Left lung (tissue), 14 donors: ENCODE measurements around the gene SERINC1. TPM values are rescaled to one million over a fixed set of nuclear protein-coding genes. Genes with fewer than 3 reads are reported as not detected.
"Not testable (repeated sequence)": the region's sequence is repeated elsewhere in the genome, so short reads cannot be mapped to it uniquely, and the experiment has no call there.

Source experiments
- ATAC-seq: fragments of 200-7000 bp; cut with Tn5 transposase; one replicate; pipeline ENCODE4 v1.9.1; 2020; ENCODE audit warnings: moderate library complexity
- DNase-seq, 4 donors: peaks; one replicate each; pipeline ENCODE4 v3.0.0-alpha.2; 2013 to 2020
- H3K27ac ChIP-seq, 2 donors: fragments of 200-600 bp; sonication (generic) in 1 of 2; one replicate each; pipeline versions ENCODE4 v1.5.0 to v1.8.0; 2020 to 2021
- H3K27me3 ChIP-seq, 2 donors: fragments of 200-600 bp; sonication (generic) in 1 of 2; one replicate each; pipeline versions ENCODE4 v1.5.0 to v1.8.0; 2020 to 2021
- H3K36me3 ChIP-seq, 2 donors: fragments of 200-600 bp; sonication (generic) in 1 of 2; one replicate each; pipeline versions ENCODE4 v1.5.0 to v1.8.0; 2020 to 2021
- H3K4me1 ChIP-seq, 2 donors: fragments of 200-600 bp; one replicate each; pipeline ENCODE4 v1.8.0; 2021
- H3K4me3 ChIP-seq, 2 donors: fragments of 200-600 bp; sonication (generic) in 1 of 2; one replicate each; pipeline versions ENCODE4 v1.5.0 to v1.8.0; 2020 to 2021; ENCODE audit warnings: mild to moderate bottlenecking in 1 of 2
- H3K9me3 ChIP-seq, 2 donors: fragments of 200-600 bp; sonication (generic) in 1 of 2; one replicate each; pipeline versions ENCODE4 v1.5.0 to v1.8.0; 2020 to 2021
- intact Hi-C, 2 donors: fragments of 100-400 bp; cut with DNase I; formaldehyde crosslinking; loops; one replicate each; pipeline versions ENCODE4 v1.11.2 to v1.14.2; 2022
- long read RNA-seq, 12 donors: library from polyadenylated mRNA in 2 of 12; unstranded in 2 of 12; transcript quantifications; one replicate each; pipeline ENCODE4 v2.0.0 and lab custom pipeline, GENCODE V29; 2019 to 2026
- polyA plus RNA-seq, 6 donors: library from polyadenylated mRNA; unstranded; fragments of 120-200 nt; gene quantifications; one replicate each; pipeline ENCODE4 v1.2.1, GENCODE V29; 2013; ENCODE audit not compliant: insufficient read length in 6 of 6
- total RNA-seq, 2 donors: library from RNA; stranded (reverse); fragmentation: NEBNext Ultra II Directional; extraction: Animal tissue kit (Norgen Biotek cat#: 25700); gene quantifications; one replicate each; pipeline ENCODE4 v1.2.1, GENCODE V29; 2021
- TF ChIP-seq, protein P1 (sequence below), 2 donors: fragments of 200-600 bp; sonication (generic) in 1 of 2; IDR thresholded peaks; one replicate each; pipeline versions ENCODE4 v1.5.0 to v1.8.0; 2021; ENCODE audit warnings: antibody characterized with exemption in 2 of 2
- donor health status: DM: no; HTN: yes; CAD: no.
- donor health status: DM: no; HTN: no; CAD: no.

SERINC1 gene
- 100 to 1,000 TPM; 173 to 189 TPM for total RNA-seq
- 100 to 1,000 TPM; 149 to 190 (median 159) TPM for polyA plus RNA-seq
- long read RNA-seq, donor 1, transcript SERINC1-201 (10 exons, 3,137 nt), result major isoform, 31 of 73 reads
- long read RNA-seq, donor 1, partial matches to known transcripts, result 42 of 73 reads
- long read RNA-seq, donor 1, other reads (novel, unspliced or antisense), result 0 of 73 reads
- long read RNA-seq, donor 2, transcript SERINC1-201 (10 exons, 3,137 nt), result major isoform, 34 of 56 reads
- long read RNA-seq, donor 2, partial matches to known transcripts, result 22 of 56 reads
- long read RNA-seq, donor 2, other reads (novel, unspliced or antisense), result 0 of 56 reads
- long read RNA-seq, donor 3, transcript SERINC1-201 (10 exons, 3,137 nt), result major isoform, 33 of 33 reads
- long read RNA-seq, donor 3, partial matches to known transcripts, result 0 of 33 reads
- long read RNA-seq, donor 3, other reads (novel, unspliced or antisense), result 0 of 33 reads
- long read RNA-seq, donor 4, transcript SERINC1-201 (10 exons, 3,137 nt), result major isoform, 9 of 24 reads
- long read RNA-seq, donor 4, partial matches to known transcripts, result 11 of 24 reads
- long read RNA-seq, donor 4, other reads (novel, unspliced or antisense), result 4 of 24 reads
- long read RNA-seq, donor 5, transcript SERINC1-201 (10 exons, 3,137 nt), result major isoform, 36 of 45 reads
- long read RNA-seq, donor 5, partial matches to known transcripts, result 9 of 45 reads
- long read RNA-seq, donor 5, other reads (novel, unspliced or antisense), result 0 of 45 reads
- long read RNA-seq, donor 6, transcript SERINC1-201 (10 exons, 3,137 nt), result major isoform, 30 of 38 reads
- long read RNA-seq, donor 6, partial matches to known transcripts, result 8 of 38 reads
- long read RNA-seq, donor 6, other reads (novel, unspliced or antisense), result 0 of 38 reads
- long read RNA-seq, donor 7, transcript SERINC1-201 (10 exons, 3,137 nt), result major isoform, 27 of 58 reads
- long read RNA-seq, donor 7, partial matches to known transcripts, result 31 of 58 reads
- long read RNA-seq, donor 7, other reads (novel, unspliced or antisense), result 0 of 58 reads
- long read RNA-seq, donor 8, transcript SERINC1-201 (10 exons, 3,137 nt), result major isoform, 21 of 26 reads
- long read RNA-seq, donor 8, partial matches to known transcripts, result 5 of 26 reads
- long read RNA-seq, donor 8, other reads (novel, unspliced or antisense), result 0 of 26 reads
- long read RNA-seq, donor 9, result 0 reads
- long read RNA-seq, donor 10, partial matches to known transcripts, result 3 of 4 reads
- long read RNA-seq, donor 10, other reads (novel, unspliced or antisense), result 0 of 4 reads
- long read RNA-seq, donor 11, transcript SERINC1-201 (10 exons, 3,137 nt), result major isoform, 97 of 149 reads
- long read RNA-seq, donor 11, partial matches to known transcripts, result 52 of 149 reads
- long read RNA-seq, donor 11, other reads (novel, unspliced or antisense), result 0 of 149 reads
- long read RNA-seq, donor 12, transcript SERINC1-201 (10 exons, 3,137 nt), result major isoform, 33 of 48 reads
- long read RNA-seq, donor 12, partial matches to known transcripts, result 15 of 48 reads
- long read RNA-seq, donor 12, other reads (novel, unspliced or antisense), result 0 of 48 reads

DNA sequence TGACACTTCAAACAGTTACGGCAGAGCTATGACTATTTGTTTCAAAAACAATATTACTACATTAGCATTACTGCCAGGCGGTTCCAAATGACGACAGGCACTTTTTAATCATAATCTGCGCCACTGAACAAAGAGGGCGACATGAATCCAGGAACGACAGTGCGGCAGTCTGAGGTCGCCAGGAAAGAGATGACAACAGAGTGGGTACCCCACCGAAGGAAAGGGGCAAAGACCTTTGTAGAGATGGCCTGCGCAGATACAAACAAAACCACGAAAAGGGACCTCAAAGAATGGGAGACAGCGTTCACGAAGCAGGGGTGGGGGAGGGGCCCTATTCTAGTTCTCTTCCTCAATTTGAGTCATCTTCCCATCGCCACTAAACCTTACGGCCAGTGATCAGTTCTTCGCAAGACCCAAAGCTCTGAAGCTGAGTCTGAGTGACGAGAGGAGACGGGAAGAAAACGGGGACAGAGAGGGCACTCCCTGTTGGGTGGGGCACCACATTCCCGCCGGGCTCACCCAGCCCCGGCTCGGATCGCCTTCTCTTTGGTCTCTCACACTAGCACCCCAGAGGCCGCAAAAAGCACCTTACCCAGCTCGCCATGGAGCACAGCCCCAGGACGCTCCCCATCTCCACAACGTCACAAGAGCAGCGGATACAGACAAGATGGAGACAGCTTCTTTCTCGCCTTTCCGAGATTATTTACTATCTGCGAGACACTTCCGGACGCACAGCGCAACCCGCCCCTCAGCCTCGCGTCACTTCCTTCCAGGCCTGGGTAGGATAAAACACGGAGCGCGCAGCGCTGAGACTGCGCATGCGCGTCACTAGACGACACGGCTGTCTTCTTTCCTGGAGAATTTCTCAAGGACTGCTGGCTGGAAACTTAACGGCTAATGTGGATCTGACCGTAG lies at the start of gene SERINC1:
Gene SERINC1 (minus strand): TSS at position 701 of the 915 bp plus-strand sequence. CDS start 70 bp downstream, at position 631.
- Histone ChIP-seq H3K36me3 (no peaks in the 10 kb centered on the region), H3K4me3 (peak within 1 kb of the TSS; percentile 87 to 95), H3K27ac (peak within 1 kb of the TSS; percentile 94 to 97), H3K27me3 (no peaks in the 10 kb centered on the region), H3K9me3 (no peaks in the 10 kb centered on the region), H3K4me1 (peaks cover 4 to 39% of the 10 kb centered on the region in 2 donors)
- intact Hi-C loops, result no loop called here
- ATAC-seq (peak; percentile 99), DNase-seq (peak; percentile 94 to 99 (median 96))
- TF ChIP-seq, protein P1, sequence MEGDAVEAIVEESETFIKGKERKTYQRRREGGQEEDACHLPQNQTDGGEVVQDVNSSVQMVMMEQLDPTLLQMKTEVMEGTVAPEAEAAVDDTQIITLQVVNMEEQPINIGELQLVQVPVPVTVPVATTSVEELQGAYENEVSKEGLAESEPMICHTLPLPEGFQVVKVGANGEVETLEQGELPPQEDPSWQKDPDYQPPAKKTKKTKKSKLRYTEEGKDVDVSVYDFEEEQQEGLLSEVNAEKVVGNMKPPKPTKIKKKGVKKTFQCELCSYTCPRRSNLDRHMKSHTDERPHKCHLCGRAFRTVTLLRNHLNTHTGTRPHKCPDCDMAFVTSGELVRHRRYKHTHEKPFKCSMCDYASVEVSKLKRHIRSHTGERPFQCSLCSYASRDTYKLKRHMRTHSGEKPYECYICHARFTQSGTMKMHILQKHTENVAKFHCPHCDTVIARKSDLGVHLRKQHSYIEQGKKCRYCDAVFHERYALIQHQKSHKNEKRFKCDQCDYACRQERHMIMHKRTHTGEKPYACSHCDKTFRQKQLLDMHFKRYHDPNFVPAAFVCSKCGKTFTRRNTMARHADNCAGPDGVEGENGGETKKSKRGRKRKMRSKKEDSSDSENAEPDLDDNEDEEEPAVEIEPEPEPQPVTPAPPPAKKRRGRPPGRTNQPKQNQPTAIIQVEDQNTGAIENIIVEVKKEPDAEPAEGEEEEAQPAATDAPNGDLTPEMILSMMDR (IDR thresholded peaks at IDR 0.05), result no peak

DNA sequence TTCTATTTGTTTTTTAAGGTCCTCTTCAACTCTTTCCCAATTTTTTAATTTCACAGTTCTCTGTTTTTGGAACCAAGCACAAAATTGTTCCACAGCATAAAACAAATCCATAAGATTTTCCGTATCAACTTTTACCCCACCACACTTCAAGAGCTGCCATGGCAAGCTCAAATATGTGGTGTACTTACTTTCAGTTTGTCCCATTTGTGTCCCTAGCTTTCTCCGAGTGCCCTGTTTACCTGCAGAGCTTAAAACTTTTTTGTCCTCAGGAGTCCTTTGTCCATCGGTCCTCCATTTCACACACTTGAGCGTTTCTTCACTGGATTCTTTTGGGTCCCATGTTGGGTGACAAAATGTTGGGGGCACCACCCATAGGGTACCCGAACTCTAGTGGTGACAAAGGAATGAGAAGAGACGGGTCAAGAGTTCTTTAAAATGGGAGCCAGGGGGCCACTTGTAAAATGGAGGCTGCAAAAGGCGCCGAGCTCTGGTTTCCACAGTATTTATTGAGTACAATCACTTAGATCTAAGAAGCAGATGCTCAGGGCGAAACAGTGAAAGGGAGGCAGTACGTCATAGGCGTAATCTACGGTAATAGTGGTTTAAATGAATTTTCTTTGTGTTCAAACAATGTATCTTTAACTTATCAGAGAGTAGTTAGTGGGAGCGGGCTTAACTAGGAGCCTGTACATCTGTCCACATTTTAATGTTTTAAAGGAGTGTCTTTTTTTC lies 39.8 kb upstream of the SERINC1 start:
- intact Hi-C loops, result no loop called here
- H3K27ac ChIP-seq, result no peak overlapping the region
- peaks cover 0 to 10% of the 10 kb centered on the region in 2 donors for H3K9me3 ChIP-seq
- TF ChIP-seq, protein P1 (IDR thresholded peaks at IDR 0.05), result no peak
- DNase-seq (no peak), ATAC-seq (no peak)
- no peaks in the 10 kb centered on the region for H3K27me3 ChIP-seq
- no peak overlapping the region for H3K4me3 ChIP-seq
- no peaks in the 10 kb centered on the region for H3K36me3 ChIP-seq
- H3K4me1 ChIP-seq, result no peaks in the 10 kb centered on the region

DNA sequence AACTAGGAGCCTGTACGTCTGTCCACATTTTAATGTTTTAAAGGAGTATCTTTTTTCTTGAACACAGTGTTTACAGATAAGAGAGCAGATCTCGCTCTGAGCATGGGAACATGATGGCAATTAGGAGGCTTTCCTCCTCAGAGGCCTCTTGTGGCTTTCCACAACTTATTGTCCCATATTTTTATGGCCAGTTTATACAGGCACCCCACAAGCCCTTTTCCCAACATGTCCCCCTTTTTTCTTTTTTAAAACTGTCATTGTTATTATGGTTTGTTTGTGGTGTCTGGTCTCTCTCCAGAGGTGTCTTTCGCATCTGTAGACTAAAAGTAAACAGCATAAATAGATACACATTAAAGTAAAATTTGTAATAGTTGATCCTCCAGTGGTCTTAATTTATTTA lies 33.6 kb upstream of the SERINC1 start:
- H3K4me3 ChIP-seq, intact Hi-C loops, H3K36me3 ChIP-seq, H3K27ac ChIP-seq, H3K27me3 ChIP-seq, H3K4me1 ChIP-seq, DNase-seq, ATAC-seq: not testable (repeated sequence)
- H3K9me3 ChIP-seq, result peaks cover 0 to 66% of the 10 kb centered on the region in 2 donors

DNA sequence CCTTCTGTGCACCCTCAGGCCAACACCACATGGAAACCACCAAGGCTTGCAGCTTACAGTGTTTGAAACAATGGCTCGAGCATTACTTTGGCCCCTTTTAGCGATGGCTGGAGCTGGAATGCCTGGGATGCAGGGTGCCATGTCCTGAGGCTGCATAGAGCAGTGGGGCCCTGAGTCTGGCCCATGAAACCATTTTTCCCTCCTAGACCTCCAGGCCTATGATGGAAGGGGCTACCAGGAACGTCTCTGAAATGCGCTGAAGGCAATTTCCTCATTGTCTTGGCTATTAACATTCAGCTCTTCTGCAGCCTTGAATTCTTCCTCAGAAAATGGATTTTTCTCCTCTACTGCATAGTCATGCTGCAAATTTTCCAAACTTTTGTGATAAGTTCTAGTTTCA lies 29.9 kb upstream of the SERINC1 start:
- H3K27me3 ChIP-seq, result no peaks in the 10 kb centered on the region
- H3K27ac ChIP-seq, result no peak overlapping the region
- H3K9me3 ChIP-seq, result peaks cover 0 to 63% of the 10 kb centered on the region in 2 donors
- H3K4me3 ChIP-seq, result no peak overlapping the region
- intact Hi-C loops, result no loop called here
- H3K36me3 ChIP-seq, result no peaks in the 10 kb centered on the region
- H3K4me1 ChIP-seq, result no peaks in the 10 kb centered on the region
- DNase-seq (no peak), ATAC-seq (no peak)
- TF ChIP-seq, protein P1 (IDR thresholded peaks at IDR 0.05), result no peak
